ENCODE measurements around the gene CLDND2. TPM values are rescaled to one million over a fixed set of nuclear protein-coding genes. Genes with fewer than 3 reads are reported as not detected.

Gene CLDND2
- total RNA-seq, 1 experiment from 2014 or later = 1.8 TPM

- RAD21 ChIA-PET (ENCODE audit: low non-redundant PET in 1 of 2, low total read pairs in 2 of 2, uncharacterized antibody in 2 of 2, unreplicated experiment in 2 of 2) = no interaction called here
- TF ChIP-seq ZNF274 (IDR thresholded peaks at IDR 0.05; ENCODE audit: low read depth, low read length) (no peak), JUND (IDR thresholded peaks at IDR 0.05) (no peak), ELF1 (IDR thresholded peaks at IDR 0.05; ENCODE audit: borderline replicate concordance, low read depth) (no peak), SRF (IDR thresholded peaks at IDR 0.05; ENCODE audit: low read depth) (no peak), SIN3A (IDR thresholded peaks at IDR 0.05; ENCODE audit: low read depth) (no peak), EGR1 (IDR thresholded peaks at IDR 0.05; ENCODE audit: low read depth) (no peak), EZH2 (IDR thresholded peaks at IDR 0.05) (no peak), YY1 (IDR thresholded peaks at IDR 0.05; ENCODE audit: extremely low read depth, insufficient replicate concordance, low read depth, low read length) (no peak), SP1 (IDR thresholded peaks at IDR 0.05; ENCODE audit: low read depth) (no peak), TCF7L2 (IDR thresholded peaks at IDR 0.05; ENCODE audit: borderline replicate concordance, extremely low read depth, insufficient read depth, insufficient read length) (no peak), POLR2AphosphoS5 (IDR thresholded peaks at IDR 0.05; ENCODE audit: low read depth, low read length) (no peak), CTCF (IDR thresholded peaks at IDR 0.05 in 2 of 3, conservative IDR thresholded peaks at IDR 0.05 in 1 of 3; ENCODE audit: borderline replicate concordance in 1 of 3, insufficient read depth in 1 of 3, low read depth in 2 of 3, low read length in 2 of 3) (no peak), FOSL1 (IDR thresholded peaks at IDR 0.05; ENCODE audit: low read depth) (no peak)
- ATAC-seq (no peak), DNase-seq (ENCODE audit: low read depth, low spot score) (no peak)
- no peak overlapping the region for H3K9ac ChIP-seq (ENCODE audit: low read length)
- H3K9me2 ChIP-seq (ENCODE audit: insufficient read depth) = no peaks in the 10 kb centered on the region
- POLR2A ChIA-PET = no interaction called here
- no peaks in the 10 kb centered on the region for H3K27me3 ChIP-seq (ENCODE audit: insufficient read depth, low read length)
- H3K9me3 ChIP-seq (ENCODE audit: control insufficient read depth in 1 of 2, insufficient read depth in 1 of 2, low read depth in 1 of 2, low read length in 2 of 2) = no peaks in the 10 kb centered on the region
- BruUV-seq (replicated peaks) = no TSS peak
- no peak overlapping the region for H3K4me2 ChIP-seq (ENCODE audit: low read length)
- CTCF ChIA-PET = no interaction called here
- H3K4me3 ChIP-seq (replicated peaks in 1 of 2; ENCODE audit: low read depth in 1 of 2, low read length in 2 of 2) = no peak overlapping the region
- H3K79me2 ChIP-seq (ENCODE audit: insufficient read depth, low read length) = no peaks in the 10 kb centered on the region
- peaks cover 0 to 12% of the 10 kb centered on the region in 2 experiments; a peak in 2 of 4 replicates for H3K4me1 ChIP-seq (ENCODE audit: control insufficient read depth in 1 of 2, insufficient read depth in 2 of 2, low read length in 2 of 2)
- H2AFZ ChIP-seq (ENCODE audit: low read depth, low read length, poor library complexity, severe bottlenecking) = no peak overlapping the region
- no peaks in the 10 kb centered on the region for H4K20me1 ChIP-seq (ENCODE audit: insufficient read depth)
- no peaks in the 10 kb centered on the region for H3K36me3 ChIP-seq (ENCODE audit: control insufficient read depth in 1 of 2, insufficient read depth in 2 of 2, low read length in 2 of 2)
- H3K27ac ChIP-seq (ENCODE audit: low read depth, low read length) = no peak overlapping the region
- intact Hi-C loops (cut with micrococcal nuclease) = no loop called here
These were observed 13.2 kb upstream of the CLDND2 start for GRCh38 chr19:51382004-51382403.
